Skin of body (tissue), 2 donors: ENCODE data around the gene ZNF664. TPM values are rescaled to one million over a fixed set of nuclear protein-coding genes. Genes with fewer than 3 reads are reported as not detected.

Experiments
- DNase-seq: peaks from one replicate; lab custom pipeline; 2025; lab: John Stamatoyannopoulos, UW
- total RNA-seq: library from RNA; depleted of rRNA; stranded (reverse); fragments of >200 nt; gene quantifications from one replicate; pipeline ENCODE4 v1.2.3, GENCODE V29; 2014

ZNF664 gene
- total RNA-seq, 1 donor from 2014 or later, result 47.9 TPM

DNA sequence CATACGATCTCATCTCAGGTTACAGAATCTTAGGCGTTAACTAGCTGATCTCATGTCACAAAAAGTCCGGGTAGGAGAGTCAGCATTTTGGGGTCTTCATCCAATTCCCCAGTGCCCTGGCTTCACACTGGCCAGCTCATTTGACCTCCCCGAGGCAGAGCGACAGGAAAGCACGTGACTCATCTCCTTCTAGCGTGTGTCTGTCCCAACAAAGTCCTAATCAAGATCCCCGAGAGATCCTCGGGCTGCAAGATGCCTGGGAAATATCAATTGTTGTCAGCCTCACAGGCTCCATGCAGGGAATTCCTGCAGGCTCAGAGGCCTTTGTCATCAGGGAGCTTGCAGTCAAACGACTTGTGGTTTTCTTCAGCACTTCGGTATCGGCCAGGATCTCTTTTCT lies 57.5 kb downstream of the ZNF664 start:
- DNase-seq, result peak; percentile 51

GRCh38 chr12:124031058-124031457 lies 58.0 kb downstream of the ZNF664 start:
- no peak for DNase-seq

DNA sequence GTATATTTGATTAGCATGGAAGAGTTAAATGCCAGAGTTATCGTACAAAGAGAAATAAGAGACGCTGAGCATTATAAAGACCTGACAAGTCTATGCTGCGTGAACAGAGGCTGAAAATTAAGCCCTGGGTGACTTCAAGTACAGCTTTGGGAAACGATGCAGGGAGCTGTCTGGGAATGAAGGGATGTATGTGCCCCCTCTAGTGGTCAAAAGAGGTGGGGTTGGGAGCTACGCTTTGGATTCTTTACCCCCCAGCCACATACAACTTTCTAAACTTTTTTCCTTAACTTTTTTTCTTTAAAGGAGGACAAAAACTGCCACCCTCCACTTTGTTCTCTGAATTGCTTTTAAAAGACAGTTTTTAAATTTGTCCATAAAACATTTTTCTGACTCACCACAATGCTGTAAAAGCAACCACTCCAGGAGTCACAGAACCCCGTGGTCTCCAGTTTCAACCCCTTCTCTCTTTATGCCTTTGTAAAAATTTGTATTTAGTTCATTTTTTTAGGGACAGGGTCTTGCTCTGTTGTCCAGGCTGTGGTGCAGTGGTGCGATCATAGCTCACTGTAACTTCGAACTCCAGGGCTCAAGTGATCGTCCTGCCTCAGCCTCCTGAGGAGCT lies 59.4 kb downstream of the ZNF664 start:
- peak; percentile 71 for DNase-seq

- DNase-seq, result no peak
Observed at GRCh38 chr12:124033859-124034258, 60.8 kb downstream of the ZNF664 start.

DNA sequence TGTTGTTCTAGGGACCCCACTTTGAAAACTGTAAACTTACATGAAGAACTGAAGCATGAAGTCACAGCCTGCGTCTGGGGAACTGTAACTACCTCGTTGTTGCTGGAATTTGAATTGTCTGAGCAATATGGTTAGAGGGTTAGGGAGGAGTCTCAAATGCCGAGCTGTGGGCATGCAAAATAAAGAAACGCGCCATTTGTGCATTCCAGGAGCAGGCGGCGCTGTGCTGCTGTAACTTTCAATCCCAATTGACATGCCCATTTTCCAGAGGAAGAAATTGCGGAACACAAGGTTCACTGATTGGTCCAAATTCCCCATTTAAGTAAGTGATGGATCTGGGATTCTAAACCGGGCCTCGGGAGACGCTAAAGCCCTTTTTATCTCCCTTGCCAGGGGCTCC lies 61.3 kb downstream of the ZNF664 start:
- no peak for DNase-seq

DNA sequence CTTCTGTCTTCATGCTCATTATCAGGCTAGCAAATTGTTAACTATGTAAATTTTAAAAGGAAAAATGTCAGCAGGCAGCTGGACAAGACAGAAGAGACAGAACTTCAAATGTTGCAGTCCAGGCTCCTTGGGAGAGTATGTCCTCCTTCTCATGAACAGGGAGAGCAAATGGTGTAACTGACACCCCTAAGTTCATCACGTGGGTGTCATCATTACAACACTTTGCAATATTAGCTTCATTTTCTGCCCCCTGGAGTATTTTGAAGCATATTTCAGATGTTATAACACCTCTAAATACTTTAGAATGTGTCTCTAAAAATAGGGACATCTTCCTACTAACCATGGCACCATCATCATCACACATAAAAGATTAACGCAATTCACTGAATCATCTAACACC lies 62.1 kb downstream of the ZNF664 start:
- no peak for DNase-seq

DNA sequence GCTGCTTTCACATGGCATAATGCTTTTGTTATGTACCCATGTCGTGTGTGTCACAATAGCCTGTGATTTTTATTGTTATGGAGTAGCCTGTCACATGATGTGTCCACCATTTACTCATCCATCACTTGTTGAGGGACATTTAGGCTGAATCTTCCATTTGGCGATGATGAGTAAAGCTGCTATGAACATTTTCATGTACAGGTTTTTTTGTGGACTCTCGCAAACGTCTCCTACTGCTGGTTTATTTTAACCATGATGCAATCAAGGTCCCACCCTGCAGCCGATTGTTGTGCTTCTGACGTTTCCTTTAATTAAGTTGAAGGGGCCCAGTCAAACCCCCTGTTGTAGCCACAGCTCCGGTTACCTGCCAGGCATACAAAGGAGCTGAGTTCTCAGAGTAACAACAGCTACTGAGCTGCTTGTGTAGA lies 63.2 kb downstream of the ZNF664 start:
- no peak for DNase-seq

- no peak for DNase-seq
Observed at GRCh38 chr12:124036657-124037109, 63.7 kb downstream of the ZNF664 start.

GRCh38 chr12:124037331-124037730 lies 64.3 kb downstream of the ZNF664 start:
- DNase-seq, result no peak

- no peak for DNase-seq
Observed at GRCh38 chr12:124039276-124039675, 66.3 kb downstream of the ZNF664 start.

DNA sequence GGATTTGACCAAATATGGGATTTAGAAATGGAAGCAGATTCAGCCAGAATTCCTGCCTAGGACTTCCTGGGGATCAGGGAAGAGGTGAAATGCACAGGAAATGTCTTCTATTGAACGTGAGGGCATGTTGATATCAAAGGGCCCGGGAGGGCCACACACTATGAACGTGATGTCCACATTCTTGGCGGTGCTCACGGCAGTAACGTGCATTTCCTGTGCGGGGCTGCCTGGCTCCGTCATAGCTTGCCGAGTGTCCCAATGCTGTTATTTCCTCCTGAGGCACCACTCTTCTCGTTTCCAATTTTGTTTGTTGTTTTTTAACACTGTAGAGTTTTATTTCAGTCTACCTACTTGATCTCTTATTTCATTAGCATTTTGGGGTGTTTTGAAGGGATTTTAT lies 67.3 kb downstream of the ZNF664 start:
- no peak for DNase-seq

DNA sequence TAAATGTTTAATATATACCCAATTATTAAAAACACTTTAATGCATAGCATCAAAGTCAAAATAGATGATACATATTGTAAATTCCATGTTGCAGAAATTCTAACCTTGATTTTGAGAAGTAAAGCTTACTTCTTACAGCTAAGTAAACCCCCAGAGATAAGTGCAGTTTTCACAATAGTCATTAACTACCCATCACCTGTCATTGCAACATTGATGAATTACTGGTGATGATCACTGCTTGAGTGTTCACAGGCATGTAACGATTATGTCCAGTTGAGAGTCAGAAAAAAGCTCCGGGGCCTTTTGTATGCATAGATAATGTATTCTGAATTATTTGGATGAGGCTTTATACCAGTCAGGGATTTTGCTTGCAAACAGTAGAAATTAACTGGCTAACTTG lies 67.7 kb downstream of the ZNF664 start:
- no peak for DNase-seq

GRCh38 chr12:124041907-124042306 lies 68.9 kb downstream of the ZNF664 start:
- DNase-seq, result no peak

GRCh38 chr12:124044021-124044420 lies 71.0 kb downstream of the ZNF664 start:
- no peak for DNase-seq

DNA sequence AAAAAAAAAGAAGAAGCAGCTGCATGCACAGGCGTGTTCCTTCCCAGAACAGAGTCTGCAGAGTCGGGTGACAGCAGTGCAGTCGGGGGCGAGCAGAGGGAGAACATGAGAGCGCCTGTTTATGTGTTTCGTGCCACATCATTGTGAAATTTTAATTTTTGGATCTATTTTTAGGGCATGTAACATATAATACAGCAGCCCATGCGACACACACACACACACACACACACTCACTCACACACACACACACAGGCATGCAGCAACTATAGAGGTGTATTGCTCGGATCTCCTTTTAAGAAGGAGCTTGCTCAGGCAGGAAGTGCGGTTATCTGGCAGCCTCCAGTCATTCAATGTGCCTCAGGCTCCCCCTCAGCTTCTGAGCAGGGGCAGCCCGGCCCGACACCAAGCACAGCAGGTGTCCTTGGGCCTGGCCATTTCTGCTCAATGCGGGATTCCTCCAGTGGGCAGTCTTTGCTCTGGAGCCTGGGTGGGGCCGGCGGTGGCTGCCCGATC lies 71.8 kb downstream of the ZNF664 start:
- DNase-seq, result peak; percentile 63

- no peak for DNase-seq
Observed at GRCh38 chr12:124045671-124046455, 72.8 kb downstream of the ZNF664 start.

DNA sequence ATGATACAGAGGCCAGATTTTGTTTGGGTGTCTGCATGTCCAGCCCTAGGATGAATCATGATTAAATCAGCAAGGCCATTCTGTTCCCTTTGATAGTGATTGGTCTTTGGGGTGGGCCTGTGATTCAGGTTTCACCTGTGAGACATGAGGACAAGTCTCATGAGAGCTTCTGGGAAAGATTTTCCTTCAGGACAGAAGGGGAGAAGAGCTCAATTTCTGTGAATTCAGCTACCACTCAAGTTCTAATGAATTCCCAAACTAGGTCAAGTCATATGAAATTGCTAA lies 73.4 kb downstream of the ZNF664 start:
- no peak for DNase-seq

GRCh38 chr12:124047045-124047566 lies 74.1 kb downstream of the ZNF664 start:
- no peak for DNase-seq

- DNase-seq, result no peak
Observed at GRCh38 chr12:124049451-124050094, 76.6 kb downstream of the ZNF664 start.

- peak; percentile 71 for DNase-seq
Observed at GRCh38 chr12:124053851-124054250, 80.8 kb downstream of the ZNF664 start.

DNA sequence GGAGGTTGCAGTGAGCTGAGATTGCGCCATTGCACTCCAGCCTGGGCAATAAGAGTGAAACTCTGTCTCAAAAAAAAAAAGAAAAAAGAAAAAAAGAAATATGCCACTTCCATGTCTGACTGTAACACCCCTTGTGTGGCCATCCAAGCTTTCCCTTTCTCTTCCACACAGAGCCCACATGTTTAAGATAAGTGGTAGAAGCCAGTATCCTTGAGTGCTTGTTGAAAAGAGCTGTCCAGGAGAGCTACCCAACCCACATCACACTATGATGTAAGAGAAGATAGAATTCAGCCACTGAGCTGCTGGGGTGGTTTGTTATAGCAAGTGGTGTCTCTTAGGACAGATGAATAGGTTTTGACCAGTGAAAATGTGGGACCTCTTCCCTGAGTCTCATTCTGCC lies 82.1 kb downstream of the ZNF664 start:
- DNase-seq, result no peak

GRCh38 chr12:124057691-124058090 lies 84.7 kb downstream of the ZNF664 start:
- no peak for DNase-seq
